ENCODE results near the gene ACSF2.
"Not testable (repeated sequence)": the region's sequence is repeated elsewhere in the genome, so short reads cannot be mapped to it uniquely, and the experiment has no call there.

The ACSF2 gene

GRCh38 chr17:50426472-50426782, 409 bp downstream of the ACSF2 start:
- Histone ChIP-seq H3K4me1 (ENCODE audit: control insufficient read depth, insufficient read depth, low read length) (peaks cover 22% of the 10 kb centered on the region), H3K27me3 (ENCODE audit: control insufficient read depth, insufficient read depth, low read length) (peaks cover 7% of the 10 kb centered on the region), H3K27ac (ENCODE audit: low read depth, low read length) (no peak overlapping the region), H3K4me3 (ENCODE audit: low read depth, low read length) (peak overlapping the region; percentile 70), H3K9me3 (ENCODE audit: control insufficient read depth, insufficient read depth, low read depth, low read length) (no peaks in the 10 kb centered on the region), H3K36me3 (ENCODE audit: control insufficient read depth, insufficient read depth, low read length) (peaks cover 3% of the 10 kb centered on the region; the same call in 1 of the 2 replicates), H3K9ac (ENCODE audit: low read length) (peak overlapping the region; percentile 43)

GRCh38 chr17:50426814-50427787, 1.1 kb downstream of the ACSF2 start:
- H3K27ac ChIP-seq (ENCODE audit: low read depth, low read length), result no peak overlapping the region
- peak overlapping the region; percentile 70 for H3K4me3 ChIP-seq (ENCODE audit: low read depth, low read length)
- H3K9me3 ChIP-seq (ENCODE audit: control insufficient read depth, insufficient read depth, low read depth, low read length), result no peaks in the 10 kb centered on the region
- peak overlapping the region; percentile 43 for H3K9ac ChIP-seq (ENCODE audit: low read length)
- peaks cover 22% of the 10 kb centered on the region for H3K4me1 ChIP-seq (ENCODE audit: control insufficient read depth, insufficient read depth, low read length)
- H3K36me3 ChIP-seq (ENCODE audit: control insufficient read depth, insufficient read depth, low read length), result peaks cover 3% of the 10 kb centered on the region; the same call in 1 of the 2 replicates
- H3K27me3 ChIP-seq (ENCODE audit: control insufficient read depth, insufficient read depth, low read length), result peaks cover 7% of the 10 kb centered on the region

- H3K9ac ChIP-seq (ENCODE audit: low read length); H3K27me3 ChIP-seq (ENCODE audit: control insufficient read depth, insufficient read depth, low read length); H3K9me3 ChIP-seq (ENCODE audit: control insufficient read depth, insufficient read depth, low read depth, low read length); H3K4me3 ChIP-seq (ENCODE audit: low read depth, low read length); H3K36me3 ChIP-seq (ENCODE audit: control insufficient read depth, insufficient read depth, low read length); H3K27ac ChIP-seq (ENCODE audit: low read depth, low read length): not testable (repeated sequence)
- H3K4me1 ChIP-seq (ENCODE audit: control insufficient read depth, insufficient read depth, low read length), result peaks cover 22% of the 10 kb centered on the region
Observed at GRCh38 chr17:50428126-50428525, 2.1 kb downstream of the ACSF2 start.

DNA sequence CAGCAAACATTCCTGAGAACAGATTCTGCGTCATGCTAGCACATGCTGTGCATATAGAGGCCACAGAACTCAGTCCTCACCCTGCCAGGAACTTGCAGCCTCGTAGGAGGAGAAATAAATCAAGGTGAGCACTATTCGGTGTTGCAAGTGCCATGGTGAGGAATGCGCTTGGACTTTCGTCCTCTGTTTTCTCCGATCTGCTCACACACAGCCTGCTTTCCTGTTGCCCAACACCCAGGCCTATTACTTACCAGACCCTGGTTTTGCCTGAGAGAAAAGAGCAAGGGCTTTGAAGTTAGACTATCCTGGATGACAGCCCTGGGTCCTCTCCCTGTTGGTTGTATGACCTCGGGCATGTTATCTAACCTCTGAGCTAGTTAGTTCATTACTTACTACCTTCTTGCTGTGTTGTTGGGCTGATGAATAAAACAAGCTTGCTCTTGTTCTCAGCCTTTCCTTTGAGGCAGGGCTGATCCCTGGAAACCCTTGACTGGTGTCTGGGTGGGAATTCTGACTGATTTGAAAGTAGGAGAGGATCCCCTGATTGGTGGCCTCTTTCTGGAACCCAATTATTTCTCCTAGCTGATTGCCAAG, 2.9 kb downstream of the ACSF2 start:
- H3K9ac ChIP-seq (ENCODE audit: low read length), result no peak overlapping the region
- no peak overlapping the region for H3K4me3 ChIP-seq (ENCODE audit: low read depth, low read length)
- H3K27ac ChIP-seq (ENCODE audit: low read depth, low read length), result no peak overlapping the region
- H3K4me1 ChIP-seq (ENCODE audit: control insufficient read depth, insufficient read depth, low read length), result peaks cover 22% of the 10 kb centered on the region
- peaks cover 7% of the 10 kb centered on the region for H3K27me3 ChIP-seq (ENCODE audit: control insufficient read depth, insufficient read depth, low read length)
- no peaks in the 10 kb centered on the region for H3K9me3 ChIP-seq (ENCODE audit: control insufficient read depth, insufficient read depth, low read depth, low read length)
- peaks cover 3% of the 10 kb centered on the region; the same call in 1 of the 2 replicates for H3K36me3 ChIP-seq (ENCODE audit: control insufficient read depth, insufficient read depth, low read length)

GRCh38 chr17:50429793-50430192, 3.8 kb downstream of the ACSF2 start:
- H3K9me3 ChIP-seq (ENCODE audit: control insufficient read depth, insufficient read depth, low read depth, low read length), result no peaks in the 10 kb centered on the region
- H3K9ac ChIP-seq (ENCODE audit: low read length), result no peak overlapping the region
- peaks cover 3% of the 10 kb centered on the region; the same call in 1 of the 2 replicates for H3K36me3 ChIP-seq (ENCODE audit: control insufficient read depth, insufficient read depth, low read length)
- no peak overlapping the region for H3K27ac ChIP-seq (ENCODE audit: low read depth, low read length)
- peaks cover 22% of the 10 kb centered on the region for H3K4me1 ChIP-seq (ENCODE audit: control insufficient read depth, insufficient read depth, low read length)
- H3K4me3 ChIP-seq (ENCODE audit: low read depth, low read length), result no peak overlapping the region
- H3K27me3 ChIP-seq (ENCODE audit: control insufficient read depth, insufficient read depth, low read length), result peaks cover 7% of the 10 kb centered on the region

- Histone ChIP-seq H3K4me1 (ENCODE audit: control insufficient read depth, insufficient read depth, low read length) (peaks cover 14% of the 10 kb centered on the region), H3K36me3 (ENCODE audit: control insufficient read depth, insufficient read depth, low read length) (peaks cover 3% of the 10 kb centered on the region; the same call in 1 of the 2 replicates), H3K27me3 (ENCODE audit: control insufficient read depth, insufficient read depth, low read length) (no peaks in the 10 kb centered on the region), H3K9me3 (ENCODE audit: control insufficient read depth, insufficient read depth, low read depth, low read length) (no peaks in the 10 kb centered on the region), H3K9ac (ENCODE audit: low read length) (no peak overlapping the region), H3K27ac (ENCODE audit: low read depth, low read length) (no peak overlapping the region), H3K4me3 (ENCODE audit: low read depth, low read length) (no peak overlapping the region)
Observed at GRCh38 chr17:50430821-50431618, 5.0 kb downstream of the ACSF2 start.

DNA sequence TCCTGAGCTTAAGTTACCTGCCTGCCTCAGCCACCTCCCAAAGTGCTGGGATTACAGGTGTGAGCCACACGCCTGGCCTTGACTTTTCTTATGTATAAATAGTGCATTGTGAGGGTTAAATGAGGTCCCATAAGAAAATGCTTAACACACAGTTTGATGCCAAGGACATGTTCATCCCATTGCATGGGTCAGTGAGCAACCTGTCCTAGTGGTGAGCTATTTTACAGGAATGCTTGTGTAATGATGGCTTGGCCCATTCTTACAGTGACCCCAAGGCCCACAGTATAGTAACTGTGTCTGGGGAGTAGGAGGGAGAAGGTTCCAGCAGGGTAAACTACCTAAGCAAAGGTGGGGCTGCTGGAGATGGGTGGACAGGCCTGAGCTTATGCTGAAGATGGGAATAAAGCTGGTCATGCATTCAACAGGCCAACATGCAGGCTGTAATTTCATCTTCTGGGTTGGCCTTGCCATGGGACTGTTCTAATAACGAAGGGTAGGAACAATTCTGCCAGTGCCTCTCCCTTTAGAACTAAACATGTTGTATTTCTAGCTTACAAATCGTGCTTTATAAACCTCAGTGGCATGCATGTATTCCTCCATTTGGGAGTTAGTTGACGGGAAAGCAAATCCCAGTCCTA, 6.2 kb downstream of the ACSF2 start:
- Histone ChIP-seq H3K4me1 (ENCODE audit: control insufficient read depth, insufficient read depth, low read length) (peaks cover 6% of the 10 kb centered on the region), H3K27me3 (ENCODE audit: control insufficient read depth, insufficient read depth, low read length) (no peaks in the 10 kb centered on the region), H3K36me3 (ENCODE audit: control insufficient read depth, insufficient read depth, low read length) (peaks cover 3% of the 10 kb centered on the region; the same call in 1 of the 2 replicates), H3K9ac (ENCODE audit: low read length) (no peak overlapping the region), H3K9me3 (ENCODE audit: control insufficient read depth, insufficient read depth, low read depth, low read length) (no peaks in the 10 kb centered on the region), H3K27ac (ENCODE audit: low read depth, low read length) (no peak overlapping the region), H3K4me3 (ENCODE audit: low read depth, low read length) (no peak overlapping the region)

DNA sequence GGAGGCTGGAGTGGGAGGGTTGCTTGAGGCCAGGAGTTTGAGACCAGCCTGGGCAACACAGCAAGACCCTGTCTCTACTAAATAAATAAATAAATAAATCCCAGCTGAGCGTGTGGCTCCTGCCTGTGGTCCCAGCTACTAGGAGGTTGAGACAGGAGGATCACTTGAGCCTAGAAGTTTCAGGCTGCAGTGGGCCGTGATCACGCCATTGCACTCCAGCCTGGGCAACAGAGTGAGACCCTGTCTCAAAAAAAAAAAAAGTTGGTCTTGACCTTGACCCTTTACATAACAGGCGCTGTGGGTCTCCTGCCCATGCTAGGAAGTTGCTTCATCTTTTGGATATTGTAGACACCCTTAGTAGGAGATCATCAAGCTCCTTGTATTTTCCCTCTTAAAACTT, 11.4 kb downstream of the ACSF2 start:
- no peak overlapping the region for H3K9ac ChIP-seq (ENCODE audit: low read length)
- no peaks in the 10 kb centered on the region; the same call in 1 of the 2 replicates for H3K4me1 ChIP-seq (ENCODE audit: control insufficient read depth, insufficient read depth, low read length)
- no peaks in the 10 kb centered on the region for H3K36me3 ChIP-seq (ENCODE audit: control insufficient read depth, insufficient read depth, low read length)
- H3K4me3 ChIP-seq (ENCODE audit: low read depth, low read length), result no peak overlapping the region
- H3K9me3 ChIP-seq (ENCODE audit: control insufficient read depth, insufficient read depth, low read depth, low read length), result no peaks in the 10 kb centered on the region
- H3K27ac ChIP-seq (ENCODE audit: low read depth, low read length), result no peak overlapping the region
- H3K27me3 ChIP-seq (ENCODE audit: control insufficient read depth, insufficient read depth, low read length), result no peaks in the 10 kb centered on the region

DNA sequence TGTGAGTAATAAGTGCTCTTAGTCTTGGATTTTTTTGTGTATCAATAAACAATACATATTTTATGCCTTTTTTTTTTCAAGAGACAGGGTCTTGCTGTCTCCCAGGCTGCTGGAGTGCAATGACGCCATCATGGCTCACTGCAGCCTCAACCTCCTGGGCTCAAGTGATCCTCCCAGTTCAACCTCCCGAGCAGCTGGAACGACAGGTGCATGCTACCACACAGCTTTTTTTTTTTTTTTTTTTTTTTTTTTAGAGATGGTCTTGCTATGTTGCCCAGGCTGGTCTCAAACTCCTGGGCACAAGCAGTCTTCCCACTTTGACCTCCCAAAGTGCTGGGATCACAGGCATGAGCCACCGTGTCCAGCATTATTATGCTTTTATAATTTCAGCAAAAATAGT, 13.0 kb downstream of the ACSF2 start:
- Histone ChIP-seq H3K4me3 (ENCODE audit: low read depth, low read length) (no peak overlapping the region), H3K9me3 (ENCODE audit: control insufficient read depth, insufficient read depth, low read depth, low read length) (no peaks in the 10 kb centered on the region), H3K4me1 (ENCODE audit: control insufficient read depth, insufficient read depth, low read length) (no peaks in the 10 kb centered on the region; the same call in 1 of the 2 replicates), H3K27ac (ENCODE audit: low read depth, low read length) (no peak overlapping the region), H3K36me3 (ENCODE audit: control insufficient read depth, insufficient read depth, low read length) (no peaks in the 10 kb centered on the region), H3K9ac (ENCODE audit: low read length) (no peak overlapping the region), H3K27me3 (ENCODE audit: control insufficient read depth, insufficient read depth, low read length) (no peaks in the 10 kb centered on the region)

- Histone ChIP-seq H3K9me3 (ENCODE audit: control insufficient read depth, insufficient read depth, low read depth, low read length) (no peaks in the 10 kb centered on the region), H3K4me1 (ENCODE audit: control insufficient read depth, insufficient read depth, low read length) (no peaks in the 10 kb centered on the region; the same call in 1 of the 2 replicates), H3K36me3 (ENCODE audit: control insufficient read depth, insufficient read depth, low read length) (no peaks in the 10 kb centered on the region), H3K27me3 (ENCODE audit: control insufficient read depth, insufficient read depth, low read length) (no peaks in the 10 kb centered on the region), H3K27ac (ENCODE audit: low read depth, low read length) (no peak overlapping the region), H3K4me3 (ENCODE audit: low read depth, low read length) (no peak overlapping the region), H3K9ac (ENCODE audit: low read length) (no peak overlapping the region)
Observed at GRCh38 chr17:50440172-50440837, 14.3 kb downstream of the ACSF2 start.
